B cell (primary cell): ENCODE results near the gene KLHL26.

Source experiments
- CTCF ChIP-seq: fragments of 200-600 bp; IDR thresholded peaks from one replicate; pipeline ENCODE4 v1.8.0; 2022; ENCODE audit warnings: antibody characterized with exemption, mild to moderate bottlenecking
- EZH2 ChIP-seq: IDR thresholded peaks from 2 replicates; pipeline ENCODE4 v1.6.1; 2012; ENCODE audit warnings: borderline replicate concordance, low read depth, mild to moderate bottlenecking, moderate library complexity, low read length; ENCODE audit not compliant: insufficient read depth, poor library complexity, severe bottlenecking

- TF ChIP-seq CTCF = no peak
- TF ChIP-seq EZH2 = no peak
Observed at GRCh38 chr19:18606281-18607225, 30.3 kb upstream of the KLHL26 start, which contains the start of gene CRLF1.
